GM19351 (cell line): ENCODE results near the gene KRTAP10-10.
"Not testable (repeated sequence)": the region's sequence is repeated elsewhere in the genome, so short reads cannot be mapped to it uniquely, and the experiment has no call there.

Experiments
- ATAC-seq: cut with Tn5 transposase; IDR thresholded peaks from one replicate; pipeline ENCODE4 v1.9.1; 2021; ENCODE audit warnings: mild to moderate bottlenecking, moderate library complexity; ENCODE audit not compliant: unreplicated experiment

The KRTAP10-10 gene

GRCh38 chr21:44637018-44637850 is at the start of gene KRTAP10-10:
Gene KRTAP10-10 (plus strand): TSS chr21:44637356. CDS start chr21:44637418, 62 bp downstream.
- ATAC-seq, result no peak

DNA sequence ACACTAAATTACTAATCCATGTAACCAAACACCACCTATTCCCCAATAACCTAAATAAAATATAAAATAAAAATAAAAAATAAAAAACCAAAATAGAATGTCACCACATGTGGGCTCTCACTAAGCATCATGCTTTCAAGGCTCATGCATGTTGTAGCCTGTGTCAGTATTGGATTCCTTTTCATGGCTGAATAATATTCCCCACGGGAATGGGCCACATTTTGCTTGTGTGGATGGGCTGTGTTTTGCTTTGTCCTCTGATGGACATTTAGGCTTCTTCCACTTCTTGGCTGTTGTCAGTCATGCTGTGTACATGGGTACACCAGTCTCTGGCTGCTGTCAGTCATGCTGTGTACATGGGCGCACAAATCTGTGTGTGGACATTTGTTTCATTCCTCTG is 48.1 kb upstream of the KRTAP10-10 start:
- no peak for ATAC-seq

- no peak for ATAC-seq
Measured at GRCh38 chr21:44589586-44590305, 47.4 kb upstream of the KRTAP10-10 start.

DNA sequence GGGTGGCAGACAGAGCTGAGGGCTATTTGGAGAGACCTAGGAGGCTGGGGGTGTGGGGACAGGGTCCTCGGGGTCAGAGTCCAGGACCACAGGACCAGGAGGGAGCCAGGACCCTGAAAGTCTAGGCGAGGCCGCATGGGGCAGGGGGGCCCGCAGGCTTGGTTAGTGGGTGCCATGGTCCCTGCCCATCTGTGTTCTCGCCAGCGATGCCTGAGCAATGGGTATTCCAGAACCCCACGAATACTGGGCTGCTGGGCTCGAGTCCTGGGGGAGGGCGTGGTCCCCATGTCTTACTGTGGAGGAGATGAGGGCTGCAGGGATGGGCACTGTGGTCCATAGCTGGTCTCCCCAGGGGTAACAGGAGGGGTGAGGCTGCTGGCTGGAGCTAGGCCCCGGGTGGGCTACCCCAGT is 46.8 kb upstream of the KRTAP10-10 start:
- ATAC-seq, result no peak

DNA sequence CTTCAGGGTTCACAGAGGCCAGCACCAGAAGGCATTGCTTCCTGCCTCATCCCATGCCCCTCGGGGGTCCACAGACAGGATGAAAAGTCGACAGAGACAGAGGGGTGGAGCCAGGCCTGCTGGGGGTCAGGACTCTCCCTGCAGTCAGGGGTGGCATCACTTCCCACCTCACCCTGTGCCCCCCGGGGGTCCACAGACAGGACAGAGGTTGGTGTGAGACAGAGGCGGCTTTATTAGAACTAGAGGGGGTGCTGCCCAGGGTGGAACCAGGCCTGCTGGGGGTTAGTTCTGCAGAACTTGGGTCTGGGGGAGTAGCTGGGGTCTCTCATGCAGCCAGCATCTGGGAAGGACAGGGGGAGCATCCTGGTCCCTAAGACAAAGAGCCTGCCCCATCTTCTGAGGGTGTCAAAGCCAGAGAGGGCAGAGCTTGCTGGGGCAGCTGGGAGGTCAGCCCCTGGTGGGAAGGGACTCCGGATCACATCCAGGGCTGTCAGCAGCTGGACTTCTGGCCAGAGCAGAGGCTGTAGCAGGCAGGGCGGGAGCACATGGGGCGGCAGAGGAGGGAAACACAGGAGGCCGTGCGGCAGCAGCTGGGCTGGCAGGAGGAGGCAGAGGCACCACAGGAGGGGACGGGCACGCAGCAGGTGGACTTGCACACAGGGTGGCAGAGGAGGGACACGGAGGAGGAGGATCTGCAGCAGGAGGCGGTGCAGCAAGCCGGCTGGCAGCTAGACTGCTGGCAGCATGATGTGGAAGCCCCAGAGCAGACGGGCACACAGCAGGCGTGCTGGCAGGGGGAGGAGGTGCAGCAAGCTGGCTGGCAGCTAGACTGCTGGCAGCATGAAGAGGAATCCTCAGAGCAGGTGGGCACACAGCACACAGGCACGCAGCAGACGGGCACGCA is 46.0 kb upstream of the KRTAP10-10 start:
- ATAC-seq, result not testable (repeated sequence)

GRCh38 chr21:44591801-44592130 is 45.4 kb upstream of the KRTAP10-10 start:
- ATAC-seq, result not testable (repeated sequence)

GRCh38 chr21:44592446-44593311 is 44.5 kb upstream of the KRTAP10-10 start, which contains the start of gene KRTAP10-6:
Gene KRTAP10-6 (minus strand): TSS chr21:44592505. CDS start chr21:44592484, 21 bp downstream.
- ATAC-seq, result no peak

DNA sequence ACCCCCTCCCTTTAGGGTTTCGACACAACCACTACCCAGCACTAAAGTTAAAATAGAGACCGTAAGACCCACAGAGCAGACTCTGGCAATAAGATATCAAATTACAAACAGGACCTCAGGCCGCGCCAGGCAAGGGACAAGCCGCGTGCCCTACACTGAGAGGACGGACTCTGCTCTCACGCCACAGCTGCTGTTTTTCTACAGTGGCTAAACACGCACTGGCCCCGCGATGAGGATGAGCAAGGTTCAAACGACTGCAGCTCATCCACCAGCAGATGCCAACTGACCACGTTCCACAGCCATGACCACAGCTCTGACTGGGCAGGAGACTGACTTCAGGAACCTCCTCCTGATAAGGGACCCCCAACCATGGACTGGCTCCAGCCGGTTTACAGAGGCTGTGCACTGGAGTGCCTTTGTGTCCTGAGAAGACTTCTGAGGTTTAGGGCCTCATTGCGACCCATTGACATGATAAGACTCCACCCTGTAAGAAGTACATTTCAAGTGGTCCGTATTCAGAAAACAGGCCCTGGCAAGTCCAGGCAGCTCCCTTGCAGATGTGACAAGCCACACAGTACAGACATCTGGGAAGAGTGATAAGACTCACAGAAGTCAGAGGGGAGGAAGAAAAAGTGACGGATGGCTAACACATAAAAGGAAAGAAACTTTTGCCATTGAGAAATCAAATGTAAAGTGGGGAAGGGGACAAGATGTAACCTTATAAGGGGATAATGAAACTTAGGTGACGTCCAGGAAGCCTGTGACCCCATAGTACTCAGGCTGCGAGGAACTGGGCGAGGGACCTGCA is 43.4 kb upstream of the KRTAP10-10 start:
- ATAC-seq, result no peak

DNA sequence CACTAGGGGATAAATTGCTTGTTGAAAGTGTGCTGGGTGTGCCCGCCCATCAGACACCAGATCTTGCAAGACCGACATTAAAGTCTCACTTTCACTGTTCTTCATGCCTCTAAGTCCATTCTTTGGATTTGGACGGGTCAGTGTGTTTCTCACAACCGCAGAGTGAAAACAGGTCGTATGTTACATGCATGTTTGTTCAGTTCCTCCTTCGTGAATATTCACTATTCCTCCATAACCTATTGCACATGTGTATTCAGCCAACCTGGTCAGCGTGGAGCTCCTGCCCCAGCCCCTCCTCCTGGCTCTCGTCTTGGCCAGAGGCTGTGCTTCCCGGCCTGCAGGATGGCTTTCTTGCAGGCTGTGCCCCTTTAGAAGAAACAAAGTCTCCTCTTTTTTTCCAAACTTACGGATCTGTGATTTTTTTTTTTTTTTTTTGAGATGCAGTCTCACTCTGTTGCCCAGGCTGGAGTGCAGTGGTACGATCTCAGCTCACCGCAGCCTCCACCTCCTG is 42.7 kb upstream of the KRTAP10-10 start:
- ATAC-seq, result no peak

GRCh38 chr21:44595524-44595923 is 41.6 kb upstream of the KRTAP10-10 start:
- no peak for ATAC-seq

DNA sequence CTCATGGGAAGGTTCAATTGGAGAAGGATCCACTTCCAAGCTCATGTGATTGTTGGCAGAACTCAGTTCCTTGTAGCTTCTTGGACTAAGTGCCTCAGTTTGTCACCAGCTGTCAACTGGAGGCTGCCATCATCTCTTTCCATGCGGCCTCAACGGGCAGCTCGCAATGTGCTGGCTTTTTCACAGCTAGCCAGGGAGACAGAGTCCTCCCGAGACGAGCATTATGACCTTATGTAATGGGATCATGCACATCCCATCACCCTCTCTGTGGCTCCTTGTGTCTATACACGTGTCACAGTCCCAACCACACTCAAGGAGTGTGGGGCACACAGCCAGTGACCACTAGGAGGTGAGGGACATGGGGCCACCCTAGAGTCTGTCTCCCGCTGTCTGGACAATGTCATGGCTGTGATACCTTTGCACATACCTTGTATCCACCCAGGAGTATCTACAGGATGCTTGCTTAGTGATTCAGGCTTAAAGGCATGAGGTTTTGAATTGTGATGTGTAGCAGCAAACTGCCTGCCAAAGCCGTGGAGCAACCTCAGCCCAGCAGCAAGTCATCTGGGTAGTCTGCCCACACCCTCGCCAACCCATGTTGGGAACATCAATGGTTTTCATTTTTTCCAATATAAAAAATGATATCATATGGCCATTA is 41.0 kb upstream of the KRTAP10-10 start:
- ATAC-seq, result no peak

DNA sequence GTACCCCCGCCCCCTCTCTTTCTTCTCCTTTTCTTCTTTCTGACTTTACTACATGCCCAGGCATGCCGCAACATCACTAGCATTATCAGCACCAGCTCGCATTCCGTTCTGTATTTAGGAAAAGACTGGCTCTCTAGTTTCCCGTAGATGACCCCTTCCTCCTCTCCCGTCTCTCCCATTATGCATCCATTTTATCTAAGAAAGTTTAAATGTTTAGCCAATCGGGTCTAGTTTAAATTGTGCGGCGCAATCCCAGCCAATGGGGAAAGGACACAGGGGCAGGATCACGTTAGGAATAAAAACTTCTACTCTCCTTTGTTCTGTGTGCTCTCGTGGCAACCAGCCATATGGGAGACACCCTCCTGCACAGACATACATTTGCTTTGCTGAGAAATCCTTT is 39.1 kb upstream of the KRTAP10-10 start:
- ATAC-seq, result no peak

DNA sequence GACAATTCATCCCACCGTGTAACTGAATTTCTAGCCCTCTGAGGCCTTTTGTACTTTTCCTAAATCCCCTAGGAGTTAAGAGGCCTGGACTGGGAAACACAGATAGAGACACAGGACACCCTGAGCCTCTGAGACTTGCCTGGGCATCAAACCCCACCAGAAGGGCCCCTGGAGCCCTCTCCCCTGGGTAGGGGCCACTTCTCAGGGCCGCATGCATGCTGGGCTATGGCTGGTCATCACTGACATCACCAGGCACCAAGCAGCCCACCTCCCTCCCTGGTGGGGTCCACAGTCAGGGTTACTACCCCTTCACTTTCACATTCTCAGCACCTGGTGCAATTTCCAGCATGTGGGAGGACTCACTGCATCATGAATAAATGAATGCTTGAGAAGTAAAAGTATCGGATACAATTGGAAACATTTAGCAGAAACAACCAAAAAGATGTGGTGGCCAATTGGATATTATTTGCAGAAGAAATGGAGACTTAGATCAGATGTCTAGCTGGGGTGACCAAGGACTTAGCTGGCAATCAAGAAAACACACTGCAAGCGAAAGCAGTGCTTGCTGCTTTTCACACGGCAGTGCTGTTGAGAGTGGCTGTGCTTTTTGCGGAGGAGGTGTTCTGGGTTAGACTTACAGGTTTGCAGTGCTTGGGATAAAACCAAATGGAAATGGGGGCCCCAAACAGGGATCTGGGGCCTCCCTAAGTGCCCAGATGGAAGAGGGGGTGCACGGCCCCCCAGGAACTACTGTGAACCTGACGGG is 37.7 kb upstream of the KRTAP10-10 start:
- ATAC-seq, result no peak

GRCh38 chr21:44600118-44600978 is 36.8 kb upstream of the KRTAP10-10 start, which contains the start of gene KRTAP10-7:
Gene KRTAP10-7 (plus strand): TSS chr21:44600597. CDS start chr21:44600622, 25 bp downstream.
- ATAC-seq, result not testable (repeated sequence)

- ATAC-seq, result not testable (repeated sequence)
Measured at GRCh38 chr21:44601091-44601490, 36.1 kb upstream of the KRTAP10-10 start.

GRCh38 chr21:44601596-44602462 is 35.3 kb upstream of the KRTAP10-10 start:
- no peak for ATAC-seq
